ENCODE data around the gene RMDN2. TPM values are rescaled to one million over a fixed set of nuclear protein-coding genes. Genes with fewer than 3 reads are reported as not detected.

RMDN2 gene
- total RNA-seq, 1 experiment from 2014 or later = 3.0 TPM

- no peak for ATAC-seq
- Mint-ChIP-seq H3K36me3 (peaks cover 9% of the 10 kb centered on the region; the same call in 1 of the 2 replicates), H3K4me3 (no peak overlapping the region), H3K27ac (no peak overlapping the region), H3K9me3 (peaks cover 19% of the 10 kb centered on the region), H3K27me3 (ENCODE audit: low read depth) (no peaks in the 10 kb centered on the region), H3K4me1 (peaks cover 12% of the 10 kb centered on the region)
- TF ChIP-seq NR3C1 (CRISPR knock-in tag; conservative IDR thresholded peaks at IDR 0.05; ENCODE audit: low read depth) (no peak), ZNF423 (CRISPR knock-in tag; IDR thresholded peaks at IDR 0.05) (no peak), ZNF416 (CRISPR knock-in tag; IDR thresholded peaks at IDR 0.05) (no peak), MLX (CRISPR knock-in tag; IDR thresholded peaks at IDR 0.05) (no peak), PREB (CRISPR knock-in tag; IDR thresholded peaks at IDR 0.05; ENCODE audit: borderline replicate concordance) (no peak), KAT7 (CRISPR knock-in tag; IDR thresholded peaks at IDR 0.05; ENCODE audit: borderline replicate concordance) (no peak), HMGXB4 (CRISPR knock-in tag; IDR thresholded peaks at IDR 0.05) (no peak), TP53 (CRISPR knock-in tag; IDR thresholded peaks at IDR 0.05) (no peak), MXD4 (CRISPR knock-in tag; IDR thresholded peaks at IDR 0.05; ENCODE audit: borderline replicate concordance) (no peak), SOX15 (CRISPR knock-in tag; IDR thresholded peaks at IDR 0.05) (no peak), HMGA2 (CRISPR knock-in tag; IDR thresholded peaks at IDR 0.05) (no peak)
- TF ChIP-seq, protein P1, sequence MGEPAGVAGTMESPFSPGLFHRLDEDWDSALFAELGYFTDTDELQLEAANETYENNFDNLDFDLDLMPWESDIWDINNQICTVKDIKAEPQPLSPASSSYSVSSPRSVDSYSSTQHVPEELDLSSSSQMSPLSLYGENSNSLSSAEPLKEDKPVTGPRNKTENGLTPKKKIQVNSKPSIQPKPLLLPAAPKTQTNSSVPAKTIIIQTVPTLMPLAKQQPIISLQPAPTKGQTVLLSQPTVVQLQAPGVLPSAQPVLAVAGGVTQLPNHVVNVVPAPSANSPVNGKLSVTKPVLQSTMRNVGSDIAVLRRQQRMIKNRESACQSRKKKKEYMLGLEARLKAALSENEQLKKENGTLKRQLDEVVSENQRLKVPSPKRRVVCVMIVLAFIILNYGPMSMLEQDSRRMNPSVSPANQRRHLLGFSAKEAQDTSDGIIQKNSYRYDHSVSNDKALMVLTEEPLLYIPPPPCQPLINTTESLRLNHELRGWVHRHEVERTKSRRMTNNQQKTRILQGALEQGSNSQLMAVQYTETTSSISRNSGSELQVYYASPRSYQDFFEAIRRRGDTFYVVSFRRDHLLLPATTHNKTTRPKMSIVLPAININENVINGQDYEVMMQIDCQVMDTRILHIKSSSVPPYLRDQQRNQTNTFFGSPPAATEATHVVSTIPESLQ (CRISPR knock-in tag; IDR thresholded peaks at IDR 0.05) = no peak
- ChIA-PET POLR2A (no interaction called here), CTCF (no interaction called here)
- no peak for DNase-seq (ENCODE audit: low spot score)
These were observed 60.2 kb downstream of the RMDN2 start for GRCh38 chr2:37985333-37985732.

GRCh38 chr2:37987098-37987775, 62.1 kb downstream of the RMDN2 start:
- TF ChIP-seq ZNF416 (CRISPR knock-in tag; IDR thresholded peaks at IDR 0.05) (no peak), FOXK1 (CRISPR knock-in tag; IDR thresholded peaks at IDR 0.05) (no peak), HMGXB4 (CRISPR knock-in tag; IDR thresholded peaks at IDR 0.05) (no peak)
- Mint-ChIP-seq H3K36me3 (peaks cover 9% of the 10 kb centered on the region; the same call in 1 of the 2 replicates), H3K4me1 (peaks cover 8% of the 10 kb centered on the region), H3K27me3 (ENCODE audit: low read depth) (no peaks in the 10 kb centered on the region), H3K9me3 (peaks cover 19% of the 10 kb centered on the region), H3K27ac (no peak overlapping the region), H3K4me3 (no peak overlapping the region)
- no peak for ATAC-seq
- POLR2A ChIA-PET = no interaction called here
- CTCF ChIA-PET = no interaction called here
- no peak for DNase-seq (ENCODE audit: low spot score)

- no peak for DNase-seq (ENCODE audit: low spot score)
- CTCF ChIA-PET = interaction anchor here (1.4 to 3.1 kb wide), 3 partner anchors 10 to 84 kb away, joined by 4 to 12 read pairs (median 4); partner anchors contain the start of gene CYP1B1
- Mint-ChIP-seq H3K27me3 (ENCODE audit: low read depth) (no peaks in the 10 kb centered on the region), H3K9me3 (peaks cover 8% of the 10 kb centered on the region), H3K4me1 (peaks cover 16% of the 10 kb centered on the region), H3K36me3 (peaks cover 3% of the 10 kb centered on the region; the same call in 1 of the 2 replicates), H3K27ac (no peak overlapping the region), H3K4me3 (no peak overlapping the region)
- POLR2A ChIA-PET = interaction anchor here (1.1 to 1.4 kb wide), 2 partner anchors 51 to 84 kb away, joined by 3 read pairs; no protein-coding TSS in a partner anchor
- no peak for ATAC-seq
- TF ChIP-seq NR3C1 (CRISPR knock-in tag; conservative IDR thresholded peaks at IDR 0.05; ENCODE audit: low read depth) (no peak), KAT7 (CRISPR knock-in tag; IDR thresholded peaks at IDR 0.05; ENCODE audit: borderline replicate concordance) (no peak), ZNF423 (CRISPR knock-in tag; IDR thresholded peaks at IDR 0.05) (no peak), MLX (CRISPR knock-in tag; IDR thresholded peaks at IDR 0.05) (no peak)
- TF ChIP-seq, protein P2, sequence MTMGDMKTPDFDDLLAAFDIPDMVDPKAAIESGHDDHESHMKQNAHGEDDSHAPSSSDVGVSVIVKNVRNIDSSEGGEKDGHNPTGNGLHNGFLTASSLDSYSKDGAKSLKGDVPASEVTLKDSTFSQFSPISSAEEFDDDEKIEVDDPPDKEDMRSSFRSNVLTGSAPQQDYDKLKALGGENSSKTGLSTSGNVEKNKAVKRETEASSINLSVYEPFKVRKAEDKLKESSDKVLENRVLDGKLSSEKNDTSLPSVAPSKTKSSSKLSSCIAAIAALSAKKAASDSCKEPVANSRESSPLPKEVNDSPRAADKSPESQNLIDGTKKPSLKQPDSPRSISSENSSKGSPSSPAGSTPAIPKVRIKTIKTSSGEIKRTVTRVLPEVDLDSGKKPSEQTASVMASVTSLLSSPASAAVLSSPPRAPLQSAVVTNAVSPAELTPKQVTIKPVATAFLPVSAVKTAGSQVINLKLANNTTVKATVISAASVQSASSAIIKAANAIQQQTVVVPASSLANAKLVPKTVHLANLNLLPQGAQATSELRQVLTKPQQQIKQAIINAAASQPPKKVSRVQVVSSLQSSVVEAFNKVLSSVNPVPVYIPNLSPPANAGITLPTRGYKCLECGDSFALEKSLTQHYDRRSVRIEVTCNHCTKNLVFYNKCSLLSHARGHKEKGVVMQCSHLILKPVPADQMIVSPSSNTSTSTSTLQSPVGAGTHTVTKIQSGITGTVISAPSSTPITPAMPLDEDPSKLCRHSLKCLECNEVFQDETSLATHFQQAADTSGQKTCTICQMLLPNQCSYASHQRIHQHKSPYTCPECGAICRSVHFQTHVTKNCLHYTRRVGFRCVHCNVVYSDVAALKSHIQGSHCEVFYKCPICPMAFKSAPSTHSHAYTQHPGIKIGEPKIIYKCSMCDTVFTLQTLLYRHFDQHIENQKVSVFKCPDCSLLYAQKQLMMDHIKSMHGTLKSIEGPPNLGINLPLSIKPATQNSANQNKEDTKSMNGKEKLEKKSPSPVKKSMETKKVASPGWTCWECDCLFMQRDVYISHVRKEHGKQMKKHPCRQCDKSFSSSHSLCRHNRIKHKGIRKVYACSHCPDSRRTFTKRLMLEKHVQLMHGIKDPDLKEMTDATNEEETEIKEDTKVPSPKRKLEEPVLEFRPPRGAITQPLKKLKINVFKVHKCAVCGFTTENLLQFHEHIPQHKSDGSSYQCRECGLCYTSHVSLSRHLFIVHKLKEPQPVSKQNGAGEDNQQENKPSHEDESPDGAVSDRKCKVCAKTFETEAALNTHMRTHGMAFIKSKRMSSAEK (CRISPR knock-in tag; IDR thresholded peaks at IDR 0.05; ENCODE audit: borderline replicate concordance) = no peak
- TF ChIP-seq, protein P3, sequence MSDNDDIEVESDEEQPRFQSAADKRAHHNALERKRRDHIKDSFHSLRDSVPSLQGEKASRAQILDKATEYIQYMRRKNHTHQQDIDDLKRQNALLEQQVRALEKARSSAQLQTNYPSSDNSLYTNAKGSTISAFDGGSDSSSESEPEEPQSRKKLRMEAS (CRISPR knock-in tag; IDR thresholded peaks at IDR 0.05) = no peak
These were observed 67.5 kb downstream of the RMDN2 start for GRCh38 chr2:37992601-37993000.
